ENCODE data around the gene CAMK2A. TPM values are rescaled to one million over a fixed set of nuclear protein-coding genes. Genes with fewer than 3 reads are reported as not detected.

Gene CAMK2A
- total and polyA plus RNA-seq, 4 donors = 0.31 to 2.7 (median 1.0) TPM

DNA sequence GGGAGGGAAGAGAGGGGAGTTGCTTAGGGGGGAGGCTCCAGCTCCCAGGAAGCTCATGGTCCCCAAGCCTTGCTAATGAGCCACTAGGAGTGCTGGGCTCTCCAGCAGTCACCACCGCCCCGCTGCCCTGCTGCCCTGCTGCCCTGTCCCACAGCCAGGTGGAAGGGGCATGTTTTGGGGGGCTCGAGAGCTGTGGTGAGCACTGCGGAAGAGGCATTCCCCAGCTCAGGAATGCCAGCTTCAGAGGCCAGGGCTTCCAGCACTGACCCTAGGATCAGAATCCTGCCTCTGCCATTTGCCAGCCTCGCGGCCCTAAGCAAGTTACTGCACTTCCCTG lies 82.8 kb downstream of the CAMK2A start:
- TF ChIP-seq, protein P1, sequence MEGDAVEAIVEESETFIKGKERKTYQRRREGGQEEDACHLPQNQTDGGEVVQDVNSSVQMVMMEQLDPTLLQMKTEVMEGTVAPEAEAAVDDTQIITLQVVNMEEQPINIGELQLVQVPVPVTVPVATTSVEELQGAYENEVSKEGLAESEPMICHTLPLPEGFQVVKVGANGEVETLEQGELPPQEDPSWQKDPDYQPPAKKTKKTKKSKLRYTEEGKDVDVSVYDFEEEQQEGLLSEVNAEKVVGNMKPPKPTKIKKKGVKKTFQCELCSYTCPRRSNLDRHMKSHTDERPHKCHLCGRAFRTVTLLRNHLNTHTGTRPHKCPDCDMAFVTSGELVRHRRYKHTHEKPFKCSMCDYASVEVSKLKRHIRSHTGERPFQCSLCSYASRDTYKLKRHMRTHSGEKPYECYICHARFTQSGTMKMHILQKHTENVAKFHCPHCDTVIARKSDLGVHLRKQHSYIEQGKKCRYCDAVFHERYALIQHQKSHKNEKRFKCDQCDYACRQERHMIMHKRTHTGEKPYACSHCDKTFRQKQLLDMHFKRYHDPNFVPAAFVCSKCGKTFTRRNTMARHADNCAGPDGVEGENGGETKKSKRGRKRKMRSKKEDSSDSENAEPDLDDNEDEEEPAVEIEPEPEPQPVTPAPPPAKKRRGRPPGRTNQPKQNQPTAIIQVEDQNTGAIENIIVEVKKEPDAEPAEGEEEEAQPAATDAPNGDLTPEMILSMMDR (IDR thresholded peaks at IDR 0.05; ENCODE audit: control extremely low read depth, extremely low read depth) = no peak
- DNase-seq = no peak
- no peaks in the 10 kb centered on the region for H3K27me3 ChIP-seq (ENCODE audit: control insufficient read depth in 3 of 3, insufficient read depth in 3 of 3, low read length in 2 of 3)

DNA sequence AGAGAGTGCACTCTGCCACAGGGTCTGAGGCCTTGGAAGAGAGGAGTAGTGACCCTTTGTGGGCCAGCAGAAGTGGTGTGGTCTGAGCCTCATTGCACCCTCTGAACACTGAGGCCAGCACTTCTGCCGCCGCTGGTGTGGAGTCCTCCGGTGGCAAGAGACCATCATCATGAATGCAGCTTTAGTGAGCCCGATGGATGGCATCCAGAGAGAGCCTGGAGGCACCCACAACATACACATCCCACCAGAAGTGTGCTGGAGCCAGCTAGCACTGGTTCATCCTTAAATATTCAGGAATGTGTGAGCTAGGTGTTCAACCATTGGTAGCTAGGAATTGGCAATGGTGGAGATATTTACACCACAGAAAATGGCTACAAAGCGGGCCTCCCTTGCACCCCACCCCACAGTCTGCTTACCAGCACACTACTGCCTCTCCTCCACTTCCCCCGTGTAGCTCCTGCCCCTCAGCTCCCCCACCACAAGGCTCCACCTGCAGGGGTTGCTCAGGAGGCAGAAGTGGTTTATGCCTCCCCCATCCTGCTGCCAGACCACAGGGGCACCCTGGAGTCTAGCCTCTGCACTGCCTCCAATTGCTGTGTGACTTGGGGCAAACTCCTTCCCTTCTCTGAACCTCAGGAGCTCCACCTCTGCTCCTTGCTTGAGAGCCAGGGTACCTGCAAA lies 83.3 kb downstream of the CAMK2A start:
- 81 to 84% methylated on average over 6 of the region's 6 CpGs for WGBS, 2 donors
- Histone ChIP-seq H3K4me1 (ENCODE audit: control insufficient read depth in 5 of 5, insufficient read depth in 5 of 5, low read length in 5 of 5) (peaks cover 0 to 19% (median 4%) of the 10 kb centered on the region in 5 donors), H3K9ac (ENCODE audit: insufficient read depth in 1 of 2, low read length in 2 of 2) (no peak overlapping the region), H3K27me3 (ENCODE audit: control insufficient read depth in 3 of 3, insufficient read depth in 3 of 3, low read length in 2 of 3) (no peaks in the 10 kb centered on the region), H3K36me3 (ENCODE audit: control insufficient read depth in 4 of 4, insufficient read depth in 4 of 4, low read length in 4 of 4) (no peaks in the 10 kb centered on the region), H3K9me3 (ENCODE audit: control insufficient read depth in 4 of 4, insufficient read depth in 3 of 4, low read length in 3 of 4) (peaks cover 0 to 2% (median 0%) of the 10 kb centered on the region in 4 donors), H3K4me3 (no peak overlapping the region), H3K27ac (ENCODE audit: low read depth in 1 of 2, low read length in 1 of 2) (no peak overlapping the region)
- ATAC-seq (ENCODE audit: insufficient read depth, low FRiP score) (no peak), DNase-seq (no peak)
- TF ChIP-seq, protein P1 (IDR thresholded peaks at IDR 0.05; ENCODE audit: control extremely low read depth, extremely low read depth) = no peak

More for the DNA sequence above, 82.8 kb downstream of the CAMK2A start:
- Histone ChIP-seq H3K27ac (ENCODE audit: low read depth in 1 of 2, low read length in 1 of 2) (no peak overlapping the region), H3K36me3 (ENCODE audit: control insufficient read depth in 4 of 4, insufficient read depth in 4 of 4, low read length in 4 of 4) (no peaks in the 10 kb centered on the region), H3K9me3 (ENCODE audit: control insufficient read depth in 4 of 4, insufficient read depth in 3 of 4, low read length in 3 of 4) (peaks cover 0 to 2% (median 0%) of the 10 kb centered on the region in 4 donors), H3K9ac (ENCODE audit: insufficient read depth in 1 of 2, low read length in 2 of 2) (no peak overlapping the region), H3K4me1 (ENCODE audit: control insufficient read depth in 5 of 5, insufficient read depth in 5 of 5, low read length in 5 of 5) (peaks cover 0 to 20% (median 4%) of the 10 kb centered on the region in 5 donors), H3K4me3 (no peak overlapping the region)
- no peak for ATAC-seq (ENCODE audit: insufficient read depth, low FRiP score)
- 93 to 96% methylated on average over 6 of the region's 6 CpGs for WGBS, 2 donors

- 90 to 96% methylated on average over 12 to 13 of the region's 13 CpGs for WGBS, 2 donors
- Histone ChIP-seq H3K4me1 (ENCODE audit: control insufficient read depth in 5 of 5, insufficient read depth in 5 of 5, low read length in 5 of 5) (peaks cover 0 to 16% (median 4%) of the 10 kb centered on the region in 5 donors), H3K4me3 (no peak overlapping the region), H3K9me3 (ENCODE audit: control insufficient read depth in 4 of 4, insufficient read depth in 3 of 4, low read length in 3 of 4) (peaks cover 0 to 2% (median 0%) of the 10 kb centered on the region in 4 donors), H3K9ac (ENCODE audit: insufficient read depth in 1 of 2, low read length in 2 of 2) (no peak overlapping the region), H3K27me3 (ENCODE audit: control insufficient read depth in 3 of 3, insufficient read depth in 3 of 3, low read length in 2 of 3) (no peaks in the 10 kb centered on the region), H3K36me3 (ENCODE audit: control insufficient read depth in 4 of 4, insufficient read depth in 4 of 4, low read length in 4 of 4) (no peaks in the 10 kb centered on the region), H3K27ac (ENCODE audit: low read depth in 1 of 2, low read length in 1 of 2) (no peak overlapping the region)
- DNase-seq (no peak), ATAC-seq (ENCODE audit: insufficient read depth, low FRiP score) (no peak)
- TF ChIP-seq, protein P1 (IDR thresholded peaks at IDR 0.05; ENCODE audit: control extremely low read depth, extremely low read depth) = no peak
Measured at GRCh38 chr5:150204590-150204960, 85.0 kb downstream of the CAMK2A start.
